Peyer's patch (tissue), 4 donors: ENCODE data around the gene RGS11.

Source experiments
- POLR2A ChIP-seq, 2 donors: fragments of 450-650 bp; IDR thresholded peaks; one replicate each; pipeline ENCODE4 v1.5.1; 2017; ENCODE audit warnings: antibody characterized with exemption in 2 of 2, mild to moderate bottlenecking in 2 of 2, moderate library complexity in 2 of 2
- TF ChIP-seq, protein P1 (sequence below), 6 experiments: fragments of 450-650 bp in 4 of 6; fragments of 200-600 bp in 2 of 6; sonication (generic) in 1 of 6; IDR thresholded peaks; one replicate each; pipeline ENCODE4 v1.5.1; 2017 to 2019; ENCODE audit warnings: antibody characterized with exemption in 6 of 6, mild to moderate bottlenecking in 3 of 6, moderate library complexity in 1 of 6

DNA sequence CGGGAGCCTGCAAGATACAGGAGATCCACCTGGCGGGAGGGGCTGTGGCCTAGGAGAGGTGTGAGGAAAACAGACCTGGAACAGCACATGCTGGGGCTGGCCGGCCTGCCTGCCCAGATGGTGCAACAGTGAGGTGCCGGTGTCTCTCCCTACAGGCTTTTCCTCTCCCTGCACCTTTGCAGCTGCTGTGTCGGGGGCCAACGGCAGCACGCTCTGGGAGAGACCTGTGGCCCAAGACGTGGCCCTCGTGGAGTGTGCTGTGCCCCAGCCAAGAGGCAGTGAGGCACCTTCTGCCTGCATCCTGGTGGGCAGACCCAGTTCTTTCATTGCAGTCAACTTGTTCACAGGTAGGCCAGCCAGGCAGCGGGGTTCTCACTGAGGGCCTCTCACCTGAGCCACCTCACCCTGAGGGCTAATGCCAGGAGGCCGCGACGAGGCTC lies 15.9 kb downstream of the RGS11 start:
- TF ChIP-seq, protein P1, sequence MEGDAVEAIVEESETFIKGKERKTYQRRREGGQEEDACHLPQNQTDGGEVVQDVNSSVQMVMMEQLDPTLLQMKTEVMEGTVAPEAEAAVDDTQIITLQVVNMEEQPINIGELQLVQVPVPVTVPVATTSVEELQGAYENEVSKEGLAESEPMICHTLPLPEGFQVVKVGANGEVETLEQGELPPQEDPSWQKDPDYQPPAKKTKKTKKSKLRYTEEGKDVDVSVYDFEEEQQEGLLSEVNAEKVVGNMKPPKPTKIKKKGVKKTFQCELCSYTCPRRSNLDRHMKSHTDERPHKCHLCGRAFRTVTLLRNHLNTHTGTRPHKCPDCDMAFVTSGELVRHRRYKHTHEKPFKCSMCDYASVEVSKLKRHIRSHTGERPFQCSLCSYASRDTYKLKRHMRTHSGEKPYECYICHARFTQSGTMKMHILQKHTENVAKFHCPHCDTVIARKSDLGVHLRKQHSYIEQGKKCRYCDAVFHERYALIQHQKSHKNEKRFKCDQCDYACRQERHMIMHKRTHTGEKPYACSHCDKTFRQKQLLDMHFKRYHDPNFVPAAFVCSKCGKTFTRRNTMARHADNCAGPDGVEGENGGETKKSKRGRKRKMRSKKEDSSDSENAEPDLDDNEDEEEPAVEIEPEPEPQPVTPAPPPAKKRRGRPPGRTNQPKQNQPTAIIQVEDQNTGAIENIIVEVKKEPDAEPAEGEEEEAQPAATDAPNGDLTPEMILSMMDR (IDR thresholded peaks at IDR 0.05), result no peak
- no peak for TF ChIP-seq POLR2A (IDR thresholded peaks at IDR 0.05)
